Ectodermal cell (in vitro differentiated cells): ENCODE results near the gene CARS2.
"Not testable (repeated sequence)": the region's sequence is repeated elsewhere in the genome, so short reads cannot be mapped to it uniquely, and the experiment has no call there.

ENCODE experiments used
- H3K27ac ChIP-seq: 2 replicates; pipeline ENCODE4 v1.7.0; 2013; ENCODE audit warnings: mild to moderate bottlenecking, low read depth, low read length; ENCODE audit not compliant: insufficient read depth, poor library complexity, severe bottlenecking
- H3K27me3 ChIP-seq: 2 replicates; pipeline ENCODE4 v1.7.0; 2013; ENCODE audit warnings: mild to moderate bottlenecking, low read length; ENCODE audit not compliant: insufficient read depth, control insufficient read depth, poor library complexity, severe bottlenecking
- H3K36me3 ChIP-seq: one replicate; pipeline ENCODE4 v1.7.0; 2013; ENCODE audit warnings: low read length; ENCODE audit not compliant: control insufficient read depth, insufficient read depth
- H3K4me1 ChIP-seq: one replicate; pipeline ENCODE4 v1.7.0; 2013; ENCODE audit warnings: low read length; ENCODE audit not compliant: control insufficient read depth, insufficient read depth
- H3K4me3 ChIP-seq: 2 replicates; pipeline ENCODE4 v1.7.0; 2013; ENCODE audit warnings: low read depth, low read length, control low read depth; ENCODE audit not compliant: insufficient read depth
- H3K9me3 ChIP-seq: 2 replicates; pipeline ENCODE4 v1.7.0; 2013; ENCODE audit warnings: mild to moderate bottlenecking, low read length, moderate library complexity; ENCODE audit not compliant: control insufficient read depth
- WGBS, 2 experiments: methylation state at CpG; one replicate each; pipeline ENCODE4 v1.1.7; 2013; ENCODE audit warnings: missing lambda C conversion rate in 2 of 2; 5-methylcytosine and 5-hydroxymethylcytosine counted together

CARS2 gene

DNA sequence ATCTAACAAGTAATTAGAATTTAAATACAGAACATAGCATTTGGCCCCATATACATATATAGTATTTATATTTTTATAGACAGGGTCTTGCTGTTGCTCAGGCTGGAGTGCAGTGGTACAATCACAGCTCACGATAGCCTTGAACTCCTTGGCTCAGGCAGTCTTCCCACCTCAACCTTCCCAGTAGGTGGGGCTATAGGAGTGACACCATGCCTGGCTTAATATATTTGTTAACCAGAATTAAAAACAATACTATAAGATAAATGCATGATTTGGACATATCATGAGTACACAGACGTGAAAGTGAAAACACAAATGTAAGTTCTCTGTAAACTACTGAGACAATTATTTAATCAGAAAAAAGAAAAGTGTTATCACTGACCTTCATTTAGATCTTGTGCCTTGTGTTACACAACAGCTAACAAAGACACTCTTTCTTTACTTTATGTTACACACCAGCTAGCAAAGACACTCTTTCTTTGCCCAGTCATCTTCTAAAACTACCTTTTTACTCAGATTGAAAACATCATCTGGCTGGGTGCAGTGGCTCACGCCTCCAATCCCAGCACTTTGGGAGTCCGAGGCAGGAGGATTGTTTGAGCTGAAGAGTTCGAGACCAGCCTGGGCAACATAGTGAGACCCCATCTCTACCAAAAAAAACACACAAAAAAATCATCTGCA, 22.6 kb downstream of the CARS2 start:
- Histone ChIP-seq H3K4me1 (no peaks in the 10 kb centered on the region), H3K27ac (no peak overlapping the region), H3K27me3 (no peaks in the 10 kb centered on the region), H3K4me3 (no peak overlapping the region), H3K9me3 (no peaks in the 10 kb centered on the region), H3K36me3 (peaks cover 14% of the 10 kb centered on the region)
- WGBS, 2 experiments, result 91% methylated on average over 5 of the region's 5 CpGs

DNA sequence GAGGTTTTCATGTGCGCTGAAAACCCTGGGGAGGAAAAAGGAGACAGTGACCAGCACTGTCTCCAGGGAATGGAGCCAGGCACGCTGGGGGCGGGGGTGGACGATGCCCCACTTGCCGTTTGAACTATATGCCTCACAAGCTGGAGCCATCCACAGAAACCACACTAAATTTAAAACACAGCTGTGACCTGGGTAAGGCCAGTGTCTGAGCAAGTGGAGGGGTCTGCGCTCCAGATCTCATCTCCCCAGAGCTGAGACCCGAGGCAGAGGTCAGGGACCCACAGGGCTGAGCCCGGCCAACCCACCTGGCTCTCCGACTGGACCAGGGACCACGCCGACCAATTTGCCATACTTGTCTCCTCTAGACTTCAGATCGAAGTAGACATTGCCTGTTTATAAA, 23.2 kb downstream of the CARS2 start:
- Histone ChIP-seq H3K4me1 (no peaks in the 10 kb centered on the region), H3K4me3 (no peak overlapping the region), H3K36me3 (peaks cover 14% of the 10 kb centered on the region), H3K27me3 (no peaks in the 10 kb centered on the region), H3K27ac (no peak overlapping the region), H3K9me3 (no peaks in the 10 kb centered on the region)
- 86% methylated on average over 12 of the region's 12 CpGs for WGBS, 2 experiments

DNA sequence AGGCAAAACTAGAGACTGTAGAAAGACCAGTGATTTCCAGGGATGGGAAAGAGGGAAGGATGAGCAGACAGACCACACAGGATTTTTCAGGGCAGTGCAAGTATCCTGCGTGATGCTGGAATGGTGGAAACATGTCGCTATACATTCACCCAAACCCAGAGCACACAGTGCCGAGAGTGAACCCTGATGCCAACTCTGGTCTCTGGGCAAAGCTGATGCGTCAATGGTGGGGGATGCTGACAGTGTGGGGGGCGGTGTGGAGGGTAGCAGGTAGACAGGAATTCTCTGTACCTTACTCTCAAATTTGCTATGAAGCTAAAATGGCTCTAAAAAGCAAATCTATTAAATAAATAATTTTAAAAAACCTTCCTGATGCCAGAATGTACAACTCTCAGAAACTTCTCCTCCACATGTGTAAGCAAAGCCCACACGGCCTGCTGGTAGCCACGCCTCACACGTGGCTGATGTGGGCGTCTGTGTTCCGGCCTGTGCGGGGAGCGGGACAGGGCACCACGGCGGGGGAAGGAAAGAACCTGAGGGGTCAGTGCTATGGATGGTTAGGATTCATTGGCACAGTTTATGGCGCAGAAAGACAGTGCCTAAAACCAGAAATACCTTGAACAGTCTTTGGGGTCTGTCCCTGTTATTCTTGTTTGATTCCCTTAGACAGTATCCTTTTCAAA, 23.9 kb downstream of the CARS2 start:
- no peaks in the 10 kb centered on the region for H3K9me3 ChIP-seq
- peaks cover 14% of the 10 kb centered on the region for H3K36me3 ChIP-seq
- 87 to 88% methylated on average over 15 of the region's 15 CpGs for WGBS, 2 experiments
- H3K4me1 ChIP-seq, result no peaks in the 10 kb centered on the region
- H3K27ac ChIP-seq, result no peak overlapping the region
- H3K27me3 ChIP-seq, result no peaks in the 10 kb centered on the region
- H3K4me3 ChIP-seq, result no peak overlapping the region

GRCh38 chr13:110680852-110681251, 25.1 kb downstream of the CARS2 start:
- H3K36me3 ChIP-seq, result peaks cover 23% of the 10 kb centered on the region
- H3K4me1 ChIP-seq, result no peaks in the 10 kb centered on the region
- no peak overlapping the region for H3K4me3 ChIP-seq
- WGBS, 2 experiments, result 92 to 94% methylated on average over 7 of the region's 7 CpGs
- H3K27me3 ChIP-seq, result no peaks in the 10 kb centered on the region
- H3K9me3 ChIP-seq, result no peaks in the 10 kb centered on the region
- no peak overlapping the region for H3K27ac ChIP-seq

- Histone ChIP-seq H3K36me3 (peaks cover 18% of the 10 kb centered on the region), H3K27me3 (no peaks in the 10 kb centered on the region), H3K4me1 (no peaks in the 10 kb centered on the region), H3K9me3 (no peaks in the 10 kb centered on the region), H3K4me3 (no peak overlapping the region), H3K27ac (no peak overlapping the region)
- 93 to 96% methylated on average over 28 of the region's 28 CpGs for WGBS, 2 experiments
Observed at GRCh38 chr13:110677731-110678545, 28.0 kb downstream of the CARS2 start.

DNA sequence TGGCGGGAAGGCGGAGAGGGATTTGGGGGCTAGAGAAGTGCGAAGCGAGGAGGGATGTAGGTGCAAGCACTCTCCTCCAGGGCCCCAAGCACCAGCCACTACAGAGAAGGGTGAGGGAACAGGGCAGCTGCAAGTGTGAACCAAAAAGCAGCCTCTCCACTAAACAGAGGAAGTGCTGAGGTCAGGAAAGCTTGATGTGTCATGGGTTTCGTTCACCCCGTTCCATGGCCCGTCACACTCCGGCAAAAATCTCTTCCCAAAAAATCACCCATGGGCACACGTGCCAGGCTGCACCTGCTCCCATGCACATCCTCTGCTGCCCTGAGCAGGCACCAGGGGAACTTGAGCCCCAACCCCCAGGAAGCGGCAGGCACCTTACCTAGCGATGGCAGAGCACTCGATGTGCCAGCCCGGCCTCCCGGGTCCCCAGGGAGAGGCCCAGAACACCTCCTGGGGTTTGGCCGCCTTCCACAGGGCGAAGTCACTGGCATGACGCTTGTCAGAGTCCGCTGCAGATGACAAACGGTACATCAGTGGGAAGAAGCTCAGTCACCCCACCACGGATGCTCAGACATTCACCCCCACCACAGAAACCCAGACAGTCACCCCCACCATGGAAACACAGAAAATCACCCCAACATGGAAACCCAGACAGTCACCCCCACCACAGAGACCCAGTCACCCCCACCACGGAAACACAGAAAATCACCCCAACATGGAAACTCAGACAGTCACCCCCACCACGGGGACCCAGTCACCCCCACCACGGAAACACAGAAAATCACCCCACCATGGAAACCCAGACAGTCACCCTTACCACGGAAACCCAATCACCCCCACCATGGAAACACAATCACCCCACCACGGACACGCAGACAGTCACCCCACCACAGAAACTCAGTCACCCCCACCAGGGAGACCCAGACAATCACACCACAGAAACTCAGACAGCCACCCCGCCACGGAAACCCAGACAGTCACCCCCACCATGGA, 29.0 kb downstream of the CARS2 start:
- WGBS, 2 experiments, result 94 to 96% methylated on average over 27 to 28 of the region's 28 CpGs
- Histone ChIP-seq H3K27ac (no peak overlapping the region), H3K27me3 (no peaks in the 10 kb centered on the region), H3K36me3 (peaks cover 12% of the 10 kb centered on the region), H3K4me1 (no peaks in the 10 kb centered on the region), H3K9me3 (no peaks in the 10 kb centered on the region), H3K4me3 (no peak overlapping the region)

DNA sequence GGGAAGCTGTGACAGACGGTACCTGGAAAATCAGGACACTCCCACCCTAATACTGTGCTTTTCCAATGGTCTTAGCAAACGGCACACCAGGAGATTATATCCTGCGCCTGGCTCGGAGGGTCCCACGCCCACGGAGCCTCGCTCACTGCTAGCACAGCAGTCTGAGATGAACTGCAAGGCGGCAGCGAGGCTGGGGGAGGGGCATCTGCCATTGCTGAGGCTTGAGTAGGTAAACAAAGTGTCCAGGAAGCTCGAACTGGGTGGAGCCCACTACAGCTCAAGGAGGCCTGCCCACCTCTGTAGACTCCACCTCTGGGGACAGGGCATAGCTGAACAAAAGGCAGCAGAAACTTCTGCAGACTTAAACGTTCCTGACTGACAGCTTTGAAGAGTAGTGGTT, 36.1 kb downstream of the CARS2 start:
- 93 to 96% methylated on average over 11 of the region's 11 CpGs for WGBS, 2 experiments
- not testable (repeated sequence) for H3K27ac ChIP-seq, H3K9me3 ChIP-seq, H3K4me3 ChIP-seq, H3K4me1 ChIP-seq, H3K27me3 ChIP-seq
- H3K36me3 ChIP-seq, result peaks cover 27% of the 10 kb centered on the region

- no peak overlapping the region for H3K4me3 ChIP-seq
- no peaks in the 10 kb centered on the region for H3K4me1 ChIP-seq
- H3K27ac ChIP-seq, result no peak overlapping the region
- H3K27me3 ChIP-seq, result no peaks in the 10 kb centered on the region
- no peaks in the 10 kb centered on the region for H3K9me3 ChIP-seq
- H3K36me3 ChIP-seq, result peaks cover 30% of the 10 kb centered on the region
- WGBS, 2 experiments, result 97 to 98% methylated on average over 9 of the region's 9 CpGs
Observed at GRCh38 chr13:110669036-110669435, 36.9 kb downstream of the CARS2 start.

DNA sequence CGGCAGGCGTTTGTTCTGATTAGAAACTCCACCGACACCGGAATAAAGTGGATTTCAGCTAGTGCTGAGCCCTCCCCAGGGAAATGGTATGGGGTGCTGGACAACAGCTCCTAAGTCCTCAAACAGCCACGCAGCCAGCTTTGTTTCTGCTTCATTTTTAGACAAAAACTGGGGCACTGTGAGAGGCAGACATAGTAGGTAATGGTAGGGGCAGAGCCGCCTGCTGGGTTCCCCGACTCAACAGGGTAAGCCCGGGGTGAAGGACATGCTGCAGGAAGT, 39.7 kb downstream of the CARS2 start:
- H3K27ac ChIP-seq, result no peak overlapping the region
- peaks cover 56% of the 10 kb centered on the region for H3K36me3 ChIP-seq
- no peaks in the 10 kb centered on the region for H3K4me1 ChIP-seq
- no peaks in the 10 kb centered on the region for H3K27me3 ChIP-seq
- H3K4me3 ChIP-seq, result no peak overlapping the region
- WGBS, 2 experiments, result 97% methylated on average over 8 of the region's 8 CpGs
- H3K9me3 ChIP-seq, result no peaks in the 10 kb centered on the region
